CD8-positive, alpha-beta memory T cell (primary cell): Measurements from ENCODE around the gene RPA1. TPM values are rescaled to one million over a fixed set of nuclear protein-coding genes. Genes with fewer than 3 reads are reported as not detected.

Source experiments
- CTCF ChIA-PET: fragments of 350-600 bp; sonication (Branson Sonifier 250); formaldehyde crosslinking; loops from one replicate; lab custom pipeline; 2021; ENCODE audit warnings: antibody characterized with exemption; lab: Charles Lee
- POLR2A ChIA-PET: fragments of 350-600 bp; sonication (Branson Sonifier 250); formaldehyde crosslinking; loops from one replicate; lab custom pipeline; 2021; ENCODE audit warnings: antibody characterized with exemption; lab: Charles Lee
- DNase-seq, 5 donors: peaks; one replicate each; pipeline versions ENCODE4 v3.0.0 to v3.0.0-alpha.2; 2020 to 2022; ENCODE audit warnings: mixed read lengths in 1 of 5
- H3K27ac ChIP-seq: one replicate; pipeline ENCODE4 v1.7.0; 2013; ENCODE audit warnings: low read depth, mild to moderate bottlenecking, low read length, moderate library complexity
- H3K27me3 ChIP-seq: 2 replicates; pipeline ENCODE4 v1.7.0; 2013; ENCODE audit warnings: low read length, mild to moderate bottlenecking; ENCODE audit not compliant: insufficient read depth, poor library complexity, severe bottlenecking
- H3K36me3 ChIP-seq: 2 replicates; pipeline ENCODE4 v1.7.0; 2013; ENCODE audit warnings: mild to moderate bottlenecking, low read length, moderate library complexity; ENCODE audit not compliant: insufficient read depth
- H3K4me1 ChIP-seq: 2 replicates; pipeline ENCODE4 v1.7.0; 2013; ENCODE audit warnings: mild to moderate bottlenecking, low read length, moderate library complexity; ENCODE audit not compliant: insufficient read depth
- H3K4me3 ChIP-seq: 2 replicates; pipeline ENCODE4 v1.7.0; 2013; ENCODE audit warnings: mild to moderate bottlenecking, low read length
- H3K9me3 ChIP-seq: 2 replicates; pipeline ENCODE4 v1.7.0; 2013; ENCODE audit warnings: mild to moderate bottlenecking, low read length
- H3K27ac Mint-ChIP-seq, 8 donors: one replicate each; pipeline ENCODE4 v1.8.0; 2020 to 2021; ENCODE audit warnings: mixed read lengths in 8 of 8, mild to moderate bottlenecking in 6 of 8, inconsistent platforms in 3 of 8, moderate library complexity in 3 of 8
- H3K27me3 Mint-ChIP-seq, 2 donors: one replicate each; pipeline ENCODE4 v1.8.0; 2020 to 2021; ENCODE audit warnings: mixed read lengths in 2 of 2, mild to moderate bottlenecking in 1 of 2, moderate library complexity in 1 of 2
- H3K36me3 Mint-ChIP-seq, 3 donors: one replicate each; pipeline ENCODE4 v1.8.0; 2020 to 2021; ENCODE audit warnings: mixed read lengths in 3 of 3, inconsistent platforms in 1 of 3, mild to moderate bottlenecking in 1 of 3
- H3K4me1 Mint-ChIP-seq, 3 donors: one replicate each; pipeline ENCODE4 v1.8.0; 2020 to 2021; ENCODE audit warnings: mixed read lengths in 3 of 3, inconsistent platforms in 1 of 3, mild to moderate bottlenecking in 1 of 3
- H3K4me3 Mint-ChIP-seq, 7 donors: one replicate each; pipeline ENCODE4 v1.8.0; 2020 to 2021; ENCODE audit warnings: mixed read lengths in 7 of 7, mild to moderate bottlenecking in 6 of 7, moderate library complexity in 4 of 7, inconsistent platforms in 2 of 7
- H3K9me3 Mint-ChIP-seq, 5 donors: one replicate each; pipeline ENCODE4 v1.8.0; 2020 to 2022; ENCODE audit warnings: mixed read lengths in 5 of 5, mild to moderate bottlenecking in 3 of 5, moderate library complexity in 2 of 5, inconsistent platforms in 1 of 5
- polyA plus RNA-seq: library from polyadenylated mRNA; unstranded; fragments of 300-500 nt; fragmentation: Illumina TruSeq; gene quantifications from one replicate; pipeline ENCODE4 v1.2.3, GENCODE V29; 2021
- total RNA-seq, 2 experiments: library from RNA; stranded (reverse); gene quantifications; one replicate each; pipeline ENCODE4 v1.2.3, GENCODE V29; 2021

RPA1 gene
- total RNA-seq = 100 to 1,000 TPM; 168 to 192 TPM
- polyA plus RNA-seq = 92.3 TPM

DNA sequence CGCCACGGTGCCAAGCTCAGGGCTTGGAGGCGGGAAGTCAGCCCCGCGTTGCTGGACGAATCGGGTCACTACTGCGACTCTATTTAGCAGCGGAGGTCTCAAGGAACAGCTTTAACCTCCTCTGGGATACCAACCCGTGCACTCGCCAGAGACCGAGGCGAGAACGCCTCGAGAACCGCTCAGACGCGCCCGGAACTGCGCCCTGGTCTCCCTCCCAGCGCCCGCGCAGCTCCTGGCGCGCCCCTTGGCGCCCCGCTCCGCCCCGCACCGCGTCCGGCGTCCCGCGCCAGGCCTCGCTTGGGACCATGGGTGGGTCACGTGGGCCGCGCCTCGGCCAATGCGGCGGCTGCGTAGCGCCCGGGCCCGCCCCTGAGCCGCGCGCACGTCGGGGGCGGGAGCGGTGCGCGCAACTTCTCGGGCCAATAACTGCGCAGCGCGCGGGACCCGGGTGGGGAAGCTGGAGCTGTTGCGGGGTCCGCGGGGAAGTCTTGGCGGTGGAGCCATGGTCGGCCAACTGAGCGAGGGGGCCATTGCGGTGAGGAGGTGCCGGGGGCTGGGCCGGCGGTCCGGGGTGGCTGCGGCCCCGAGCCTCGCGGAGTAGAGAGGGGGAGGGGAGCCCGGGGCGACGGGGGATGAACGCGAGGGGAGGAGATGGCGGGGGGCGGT is at the start of gene RPA1, which contains the start of gene SMYD4:
TSS of gene RPA1 (plus strand) at position 414 of the 666 bp plus-strand sequence. CDS start at position 503, 89 bp downstream.
TSS of gene SMYD4 (minus strand) at position 311 of the 666 bp plus-strand sequence. CDS start 1,908 bp downstream, outside the sequence.
- H3K27me3 ChIP-seq = no peaks in the 10 kb centered on the region
- no peaks in the 10 kb centered on the region for H3K27me3 Mint-ChIP-seq
- H3K4me1 ChIP-seq = peaks cover 34% of the 10 kb centered on the region
- H3K36me3 ChIP-seq = no peaks in the 10 kb centered on the region
- peaks cover 45 to 72% (median 68%) of the 10 kb centered on the region in 3 donors for H3K4me1 Mint-ChIP-seq
- CTCF ChIA-PET = interaction anchor here (0.9 to 1.4 kb wide), 4 partner anchors 10 to 110 kb away, joined by 3 to 5 read pairs (median 4); no protein-coding TSS in a partner anchor
- DNase-seq = peak; percentile 85 to 92 (median 89)
- H3K4me3 Mint-ChIP-seq = peak within 1 kb of the TSS; percentile 95 to 100 (median 97)
- peak within 1 kb of the TSS; percentile 97 for H3K4me3 ChIP-seq
- no peaks in the 10 kb centered on the region for H3K9me3 ChIP-seq
- POLR2A ChIA-PET = interaction anchor here (0.9 to 2.4 kb wide), 5 partner anchors 27 to 180 kb away, joined by 3 to 20 read pairs (median 4); partner anchors contain the start of genes RILP and WDR81
- H3K36me3 Mint-ChIP-seq = peaks cover 4 to 42% (median 12%) of the 10 kb centered on the region in 3 donors
- peak within 1 kb of the TSS; percentile 85 to 99 (median 92) for H3K27ac Mint-ChIP-seq
- H3K27ac ChIP-seq = peak within 1 kb of the TSS; percentile 78
- no peaks in the 10 kb centered on the region for H3K9me3 Mint-ChIP-seq

- Mint-ChIP-seq H3K4me3 (no peak overlapping the region), H3K36me3 (peaks cover 7 to 78% (median 14%) of the 10 kb centered on the region in 3 donors), H3K27ac (peak overlapping the region in 1 of 8 donors; percentile 33), H3K4me1 (peaks cover 5 to 10% (median 6%) of the 10 kb centered on the region in 3 donors), H3K27me3 (no peaks in the 10 kb centered on the region), H3K9me3 (no peaks in the 10 kb centered on the region)
- no peak overlapping the region for H3K4me3 ChIP-seq
- H3K36me3 ChIP-seq = peaks cover 35% of the 10 kb centered on the region
- ChIA-PET CTCF (interaction anchor here (1.4 to 3.3 kb wide), 3 partner anchors 9 to 60 kb away, joined by 3 to 41 read pairs (median 8); no protein-coding TSS in a partner anchor), POLR2A (no interaction called here)
- no peak overlapping the region for H3K27ac ChIP-seq
- H3K27me3 ChIP-seq = no peaks in the 10 kb centered on the region
- H3K9me3 ChIP-seq = no peaks in the 10 kb centered on the region
- no peaks in the 10 kb centered on the region for H3K4me1 ChIP-seq
- DNase-seq = no peak
Observed at GRCh38 chr17:1782171-1782567, 47.6 kb upstream of the RPA1 start.

- POLR2A ChIA-PET = interaction anchor here (0.9 to 1.3 kb wide), 2 partner anchors 67 to 114 kb away, joined by 3 read pairs; no protein-coding TSS in a partner anchor
- no peak overlapping the region for H3K27ac ChIP-seq
- H3K9me3 Mint-ChIP-seq = no peaks in the 10 kb centered on the region
- H3K27me3 Mint-ChIP-seq = no peaks in the 10 kb centered on the region
- no peaks in the 10 kb centered on the region for H3K9me3 ChIP-seq
- peaks cover 5 to 10% (median 6%) of the 10 kb centered on the region in 3 donors for H3K4me1 Mint-ChIP-seq
- H3K4me3 ChIP-seq = no peak overlapping the region
- no peaks in the 10 kb centered on the region for H3K27me3 ChIP-seq
- H3K27ac Mint-ChIP-seq = peak overlapping the region in 2 of 8 donors; percentile 11 to 43
- CTCF ChIA-PET = interaction anchor here (0.6 to 3.3 kb wide), 8 partner anchors 10 to 117 kb away, joined by 3 to 41 read pairs (median 3); no protein-coding TSS in a partner anchor
- no peak overlapping the region for H3K4me3 Mint-ChIP-seq
- no peak for DNase-seq
- peaks cover 32% of the 10 kb centered on the region for H3K36me3 ChIP-seq
- H3K4me1 ChIP-seq = no peaks in the 10 kb centered on the region
- peaks cover 7 to 78% (median 14%) of the 10 kb centered on the region in 3 donors for H3K36me3 Mint-ChIP-seq
Observed at GRCh38 chr17:1783271-1783670, 46.5 kb upstream of the RPA1 start.

GRCh38 chr17:1783834-1784611 is 45.8 kb upstream of the RPA1 start:
- no peaks in the 10 kb centered on the region for H3K27me3 ChIP-seq
- Mint-ChIP-seq H3K27ac (peak overlapping the region in 2 of 8 donors; percentile 11 to 38), H3K9me3 (no peaks in the 10 kb centered on the region), H3K36me3 (peaks cover 7 to 78% (median 14%) of the 10 kb centered on the region in 3 donors), H3K27me3 (no peaks in the 10 kb centered on the region), H3K4me1 (peaks cover 6 to 10% (median 6%) of the 10 kb centered on the region in 3 donors), H3K4me3 (no peak overlapping the region)
- peaks cover 28% of the 10 kb centered on the region for H3K36me3 ChIP-seq
- H3K27ac ChIP-seq = no peak overlapping the region
- no peaks in the 10 kb centered on the region for H3K9me3 ChIP-seq
- DNase-seq = no peak
- no peaks in the 10 kb centered on the region for H3K4me1 ChIP-seq
- ChIA-PET POLR2A (interaction anchor here (0.8 to 1.3 kb wide), 4 partner anchors 62 to 115 kb away, joined by 3 to 6 read pairs (median 3); no protein-coding TSS in a partner anchor), CTCF (interaction anchor here (0.6 to 3.3 kb wide), 9 partner anchors 9 to 117 kb away, joined by 3 to 41 read pairs (median 3); no protein-coding TSS in a partner anchor)
- H3K4me3 ChIP-seq = no peak overlapping the region

DNA sequence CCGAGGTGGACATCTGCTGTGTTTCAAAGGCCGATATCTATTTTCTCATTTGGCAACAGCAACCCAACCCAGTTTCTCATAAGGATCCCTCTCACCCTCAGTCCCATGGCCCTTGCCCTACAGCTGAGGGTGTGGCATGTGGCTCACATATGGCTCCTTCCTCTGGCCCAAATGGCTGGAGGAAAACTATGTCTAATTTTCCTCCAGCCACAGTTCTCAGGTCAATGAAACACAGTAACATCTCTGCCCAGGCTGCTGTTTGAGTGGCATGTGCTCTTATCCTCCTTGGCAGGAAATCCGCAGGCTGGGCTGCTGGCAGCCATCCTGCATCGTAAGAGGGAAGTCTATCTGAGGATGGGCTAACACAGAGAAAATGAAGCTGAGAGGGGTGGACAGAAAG is 43.9 kb upstream of the RPA1 start:
- Histone ChIP-seq H3K36me3 (peaks cover 28% of the 10 kb centered on the region), H3K4me1 (no peaks in the 10 kb centered on the region), H3K27me3 (no peaks in the 10 kb centered on the region), H3K9me3 (no peaks in the 10 kb centered on the region), H3K27ac (no peak overlapping the region), H3K4me3 (no peak overlapping the region)
- Mint-ChIP-seq H3K9me3 (no peaks in the 10 kb centered on the region), H3K36me3 (peaks cover 7 to 65% (median 14%) of the 10 kb centered on the region in 3 donors), H3K4me1 (peaks cover 6 to 10% (median 6%) of the 10 kb centered on the region in 3 donors), H3K27ac (no peak overlapping the region), H3K4me3 (no peak overlapping the region), H3K27me3 (no peaks in the 10 kb centered on the region)
- DNase-seq = no peak
- CTCF ChIA-PET = no interaction called here
- POLR2A ChIA-PET = interaction anchor here (0.6 kb wide), 1 partner anchor 528 kb away, joined by 4 read pairs; no protein-coding TSS in a partner anchor

DNA sequence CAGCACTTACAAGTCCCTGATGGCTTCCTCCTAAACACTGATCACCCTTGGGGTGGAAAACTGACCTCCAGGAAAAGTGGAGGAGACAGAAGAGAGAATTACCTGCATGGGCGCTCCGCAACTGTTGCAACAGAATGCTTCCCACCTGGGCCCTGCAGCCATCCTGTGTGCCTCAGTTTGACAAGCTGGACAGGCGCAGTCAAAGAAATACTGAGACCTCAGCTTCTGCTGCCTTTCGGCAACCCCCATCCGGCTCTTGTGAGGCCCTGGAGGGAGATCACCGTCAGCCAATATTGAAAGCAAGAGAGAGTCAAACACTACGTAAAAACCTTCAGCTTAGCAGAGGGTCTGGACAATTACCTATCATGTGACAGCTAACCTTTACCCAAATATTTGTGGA is 43.1 kb upstream of the RPA1 start:
- ChIA-PET POLR2A (no interaction called here), CTCF (no interaction called here)
- H3K9me3 Mint-ChIP-seq = no peaks in the 10 kb centered on the region
- Histone ChIP-seq H3K4me1 (no peaks in the 10 kb centered on the region), H3K4me3 (no peak overlapping the region), H3K9me3 (no peaks in the 10 kb centered on the region), H3K27ac (no peak overlapping the region), H3K36me3 (peaks cover 21% of the 10 kb centered on the region), H3K27me3 (no peaks in the 10 kb centered on the region)
- no peak for DNase-seq
- no peaks in the 10 kb centered on the region for H3K27me3 Mint-ChIP-seq
- peaks cover 7 to 62% (median 15%) of the 10 kb centered on the region in 3 donors for H3K36me3 Mint-ChIP-seq
- peaks cover 6 to 15% (median 10%) of the 10 kb centered on the region in 3 donors for H3K4me1 Mint-ChIP-seq
- peak overlapping the region in 2 of 8 donors; percentile 51 to 75 for H3K27ac Mint-ChIP-seq
- H3K4me3 Mint-ChIP-seq = no peak overlapping the region

DNA sequence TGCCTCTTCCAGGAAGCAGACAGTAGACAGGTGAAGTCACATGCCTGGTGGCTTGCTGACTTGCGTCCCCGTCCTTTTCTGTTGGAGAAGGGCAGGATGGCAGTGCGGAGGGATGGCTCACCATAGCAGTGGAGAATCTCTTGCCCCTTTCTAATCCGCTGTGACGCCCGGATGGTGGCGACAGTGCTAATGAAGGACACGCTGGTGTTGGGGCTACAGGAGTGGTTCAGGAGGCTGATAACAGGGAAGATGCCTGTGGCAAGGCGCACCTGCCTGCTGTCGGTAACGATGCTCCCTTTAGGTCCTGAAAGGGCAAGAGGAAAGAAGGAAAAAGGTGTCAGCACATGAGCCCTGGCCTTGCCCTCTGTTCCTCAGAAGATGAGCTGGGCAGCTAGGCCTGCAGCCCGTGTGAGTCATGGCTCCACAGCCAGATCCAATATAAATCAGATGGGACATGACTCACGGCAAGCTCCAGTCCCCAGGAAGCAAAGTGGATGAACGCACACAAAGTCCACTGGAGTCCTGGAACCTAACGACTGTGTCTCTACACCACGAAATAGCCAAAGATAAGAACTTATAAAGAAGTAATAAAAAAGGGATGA is 42.4 kb upstream of the RPA1 start:
- H3K4me3 ChIP-seq = no peak overlapping the region
- H3K27me3 Mint-ChIP-seq = no peaks in the 10 kb centered on the region
- DNase-seq = no peak
- H3K27ac ChIP-seq = no peak overlapping the region
- H3K27me3 ChIP-seq = no peaks in the 10 kb centered on the region
- H3K9me3 Mint-ChIP-seq = no peaks in the 10 kb centered on the region
- peaks cover 6 to 55% (median 12%) of the 10 kb centered on the region in 3 donors for H3K36me3 Mint-ChIP-seq
- H3K4me1 Mint-ChIP-seq = peaks cover 6 to 15% (median 10%) of the 10 kb centered on the region in 3 donors
- POLR2A ChIA-PET = no interaction called here
- no peaks in the 10 kb centered on the region for H3K4me1 ChIP-seq
- peaks cover 15% of the 10 kb centered on the region for H3K36me3 ChIP-seq
- H3K9me3 ChIP-seq = no peaks in the 10 kb centered on the region
- H3K4me3 Mint-ChIP-seq = no peak overlapping the region
- CTCF ChIA-PET = interaction anchor here (1.0 kb wide), 1 partner anchor 66 kb away, joined by 3 read pairs; no protein-coding TSS in a partner anchor
- H3K27ac Mint-ChIP-seq = peak overlapping the region in 2 of 8 donors; percentile 54 to 76
